ENCODE measurements around the gene NELL2.
"Not testable (repeated sequence)": the region's sequence is repeated elsewhere in the genome, so short reads cannot be mapped to it uniquely, and the experiment has no call there.

The NELL2 gene

GRCh38 chr12:44694017-44694416, 182.1 kb downstream of the NELL2 start:
- DNase-seq (ENCODE audit: low read depth), result no peak

- no peak for DNase-seq (ENCODE audit: low read depth)
Observed at GRCh38 chr12:44689587-44689986, 186.5 kb downstream of the NELL2 start.

- DNase-seq (ENCODE audit: low read depth), result not testable (repeated sequence)
Observed at GRCh38 chr12:44686821-44687432, 189.2 kb downstream of the NELL2 start.

- DNase-seq (ENCODE audit: low read depth), result no peak
Observed at GRCh38 chr12:44677724-44678123, 198.4 kb downstream of the NELL2 start.

- DNase-seq (ENCODE audit: low read depth), result no peak
Observed at GRCh38 chr12:44674875-44675274, 201.2 kb downstream of the NELL2 start.

GRCh38 chr12:44673811-44674210, 202.3 kb downstream of the NELL2 start:
- no peak for DNase-seq (ENCODE audit: low read depth)

- no peak for DNase-seq (ENCODE audit: low read depth)
Observed at GRCh38 chr12:44672042-44672441, 204.1 kb downstream of the NELL2 start.

- no peak for DNase-seq (ENCODE audit: low read depth)
Observed at GRCh38 chr12:44668443-44668842, 207.7 kb downstream of the NELL2 start.

GRCh38 chr12:44667461-44667860, 208.7 kb downstream of the NELL2 start:
- DNase-seq (ENCODE audit: low read depth), result no peak

GRCh38 chr12:44663291-44663690, 212.8 kb downstream of the NELL2 start:
- DNase-seq (ENCODE audit: low read depth), result no peak

- no peak for DNase-seq (ENCODE audit: low read depth)
Observed at GRCh38 chr12:44655846-44656245, 220.3 kb downstream of the NELL2 start.

- DNase-seq (ENCODE audit: low read depth), result no peak
Observed at GRCh38 chr12:44654646-44655639, 221.2 kb downstream of the NELL2 start.

- no peak for DNase-seq (ENCODE audit: low read depth)
Observed at GRCh38 chr12:44653861-44654527, 222.1 kb downstream of the NELL2 start.

- no peak for DNase-seq (ENCODE audit: low read depth)
Observed at GRCh38 chr12:44649693-44650092, 226.4 kb downstream of the NELL2 start.

- no peak for DNase-seq (ENCODE audit: low read depth)
Observed at GRCh38 chr12:44647917-44648690, 228.0 kb downstream of the NELL2 start.

GRCh38 chr12:44640427-44641190, 235.5 kb downstream of the NELL2 start:
- DNase-seq (ENCODE audit: low read depth), result no peak

GRCh38 chr12:44637875-44638274, 238.2 kb downstream of the NELL2 start:
- DNase-seq (ENCODE audit: low read depth), result no peak

GRCh38 chr12:44628180-44628579, 247.9 kb downstream of the NELL2 start:
- no peak for DNase-seq (ENCODE audit: low read depth)

- no peak for DNase-seq (ENCODE audit: low read depth)
Observed at GRCh38 chr12:44627387-44628166, 248.5 kb downstream of the NELL2 start.

GRCh38 chr12:44626883-44627282, 249.2 kb downstream of the NELL2 start:
- DNase-seq (ENCODE audit: low read depth), result no peak
